Embryonic facial prominence (tissue), 1 donor: Measurements from ENCODE around the gene DNAL4.
"Not testable (repeated sequence)": the region's sequence is repeated elsewhere in the genome, so short reads cannot be mapped to it uniquely, and the experiment has no call there.

Experiments
- DNase-seq: peaks from one replicate; pipeline ENCODE4 v3.0.0-alpha.2; 2016; ENCODE audit errors: extremely low spot score

The DNAL4 gene

GRCh38 chr22:38827510-38827909 is 33.6 kb upstream of the DNAL4 start:
- no peak for DNase-seq

GRCh38 chr22:38826801-38827200 is 32.9 kb upstream of the DNAL4 start:
- no peak for DNase-seq

DNA sequence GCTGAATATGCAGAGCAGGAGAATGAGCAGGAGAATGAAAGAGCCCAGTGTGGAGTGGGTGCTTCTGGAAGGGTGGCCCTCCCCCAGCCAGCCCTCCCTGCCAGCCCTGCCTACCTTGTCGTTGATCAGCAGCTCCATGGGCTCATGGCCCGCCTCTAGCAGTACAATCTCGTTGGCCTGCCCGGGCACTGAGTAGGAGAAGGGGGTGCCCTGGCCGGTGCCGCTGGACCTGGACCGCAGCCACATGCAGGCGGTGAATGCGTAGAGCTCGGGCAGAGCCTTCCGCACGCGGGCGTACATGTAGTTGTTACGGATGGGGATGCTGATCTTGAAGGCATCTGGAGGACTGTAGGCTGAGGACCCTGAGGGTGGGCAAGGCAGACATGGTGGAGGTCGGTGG is 32.4 kb upstream of the DNAL4 start:
- no peak for DNase-seq

GRCh38 chr22:38824585-38824984 is 30.6 kb upstream of the DNAL4 start:
- DNase-seq: peak; percentile 41

- DNase-seq: no peak
These were observed 29.7 kb upstream of the DNAL4 start for GRCh38 chr22:38823637-38824036.

- no peak for DNase-seq
These were observed 29.1 kb upstream of the DNAL4 start for GRCh38 chr22:38823076-38823475.

- no peak for DNase-seq
These were observed 26.1 kb upstream of the DNAL4 start for GRCh38 chr22:38820020-38820419.

GRCh38 chr22:38819387-38819940 is 25.5 kb upstream of the DNAL4 start:
- no peak for DNase-seq

DNA sequence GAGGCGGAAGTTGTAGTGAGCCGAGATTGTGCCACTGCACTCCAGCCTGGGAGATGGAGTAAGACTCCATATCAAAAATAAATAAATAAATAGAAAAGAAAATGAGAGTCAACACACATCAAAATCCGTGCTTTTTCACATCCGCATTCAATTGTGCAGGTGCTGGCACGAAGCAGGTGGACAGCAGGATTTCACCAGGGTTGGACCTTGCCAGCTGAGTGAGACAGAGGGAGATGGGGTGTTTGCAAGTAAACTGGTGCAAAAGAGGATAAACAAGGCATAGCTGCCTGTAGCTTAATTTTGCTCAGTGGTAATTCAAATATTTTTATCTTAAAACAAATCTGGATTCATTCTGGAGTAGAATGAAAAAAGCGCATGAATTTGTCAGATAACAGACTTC is 23.3 kb upstream of the DNAL4 start:
- DNase-seq: no peak

- no peak for DNase-seq
These were observed 21.9 kb upstream of the DNAL4 start for GRCh38 chr22:38815842-38816241.

DNA sequence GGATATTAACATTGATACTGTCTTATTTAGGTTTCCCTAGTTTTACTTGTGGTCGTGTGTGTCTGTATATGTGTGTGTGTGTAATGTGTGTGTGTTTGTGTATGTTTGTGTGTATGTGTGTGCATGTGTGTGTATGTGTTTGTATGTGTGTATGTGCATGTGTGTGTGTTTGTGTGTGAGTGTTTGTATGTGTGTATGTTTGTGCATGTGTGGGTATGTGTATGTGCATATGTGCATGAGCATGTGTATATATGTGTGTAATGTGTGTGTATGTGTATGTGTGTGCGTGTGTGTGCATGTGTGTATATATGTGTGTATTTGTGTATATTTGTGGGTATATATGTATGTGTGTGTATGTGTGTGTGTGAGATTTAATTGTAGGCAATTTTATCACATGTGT is 17.3 kb upstream of the DNAL4 start:
- no peak for DNase-seq

GRCh38 chr22:38805041-38805593 is 11.2 kb upstream of the DNAL4 start:
- DNase-seq: not testable (repeated sequence)

GRCh38 chr22:38802671-38803121 is 8.8 kb upstream of the DNAL4 start:
- DNase-seq: no peak

GRCh38 chr22:38799265-38800002 is 5.5 kb upstream of the DNAL4 start:
- DNase-seq: no peak

GRCh38 chr22:38798496-38798895 is 4.6 kb upstream of the DNAL4 start:
- no peak for DNase-seq

DNA sequence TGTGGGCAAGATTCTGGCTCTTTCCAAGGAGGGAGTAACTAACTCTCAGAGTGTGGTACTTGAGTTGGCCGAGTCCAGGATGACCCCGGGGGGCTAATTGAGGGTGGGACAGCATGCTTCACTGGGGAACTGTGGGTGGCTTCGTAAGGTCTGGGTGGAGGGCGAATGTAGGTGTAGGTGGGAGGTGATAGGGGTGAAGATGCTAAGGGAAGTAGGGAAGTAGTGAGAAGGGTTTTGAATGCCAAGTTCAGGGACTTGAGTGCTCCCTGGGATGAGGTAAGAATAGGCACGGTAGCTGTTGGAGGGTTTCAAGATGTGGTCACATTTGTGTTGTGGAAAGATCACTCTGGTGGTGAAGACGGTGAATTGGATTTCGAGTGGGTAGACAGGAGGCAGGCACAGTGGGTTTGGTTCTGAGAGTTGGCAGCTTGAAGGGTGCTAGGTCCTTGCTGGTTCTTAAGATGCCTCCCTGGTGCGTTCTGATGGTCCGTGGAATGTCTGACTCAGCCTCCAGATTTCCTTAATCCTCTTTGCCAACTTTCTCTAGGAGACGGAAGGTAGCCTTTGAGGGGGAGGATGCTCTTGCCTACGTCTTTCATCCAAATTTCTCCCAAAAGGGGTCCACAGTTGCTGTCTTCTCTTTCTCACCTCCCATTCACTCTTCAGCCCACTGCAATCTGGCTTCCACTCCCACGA is 2.5 kb upstream of the DNAL4 start:
- DNase-seq: no peak

DNA sequence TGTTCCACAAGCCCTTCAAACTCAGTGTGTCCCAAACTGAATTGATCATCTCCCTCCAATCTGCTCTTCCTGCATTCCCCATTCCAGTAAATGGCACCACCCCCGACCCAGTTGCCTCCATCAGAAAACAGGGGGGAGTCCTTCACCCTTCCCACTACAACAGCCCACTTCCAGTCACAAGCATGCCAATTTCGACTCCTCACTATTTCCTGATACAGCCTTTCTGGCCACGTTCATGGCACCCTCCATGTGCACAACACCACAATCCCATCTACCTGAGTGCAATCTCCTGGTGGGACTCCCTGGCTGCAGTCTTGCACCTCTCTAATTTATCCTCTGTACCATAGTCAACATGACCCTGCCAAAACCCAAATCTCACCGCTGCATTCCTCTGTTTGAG is 1.6 kb upstream of the DNAL4 start:
- DNase-seq: no peak

DNA sequence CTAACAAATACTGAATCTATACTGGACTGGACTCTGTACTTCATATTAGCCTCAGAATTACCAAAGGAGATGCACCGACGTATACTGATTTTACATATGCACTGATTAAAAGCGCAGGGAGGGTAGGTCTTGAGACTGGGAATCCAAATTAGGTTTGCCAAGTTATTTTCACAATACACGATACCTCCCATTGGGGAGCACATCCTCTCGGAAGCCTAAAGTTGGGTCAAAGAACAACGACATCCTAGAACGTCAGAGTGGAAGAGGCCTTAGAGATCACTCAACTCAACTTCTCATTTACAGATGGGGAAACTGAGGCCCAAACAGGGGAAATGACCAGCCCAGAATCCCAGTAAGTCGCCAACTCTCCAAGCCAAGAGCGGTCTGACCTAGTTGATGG is 626 bp downstream of the DNAL4 start:
- no peak for DNase-seq

DNA sequence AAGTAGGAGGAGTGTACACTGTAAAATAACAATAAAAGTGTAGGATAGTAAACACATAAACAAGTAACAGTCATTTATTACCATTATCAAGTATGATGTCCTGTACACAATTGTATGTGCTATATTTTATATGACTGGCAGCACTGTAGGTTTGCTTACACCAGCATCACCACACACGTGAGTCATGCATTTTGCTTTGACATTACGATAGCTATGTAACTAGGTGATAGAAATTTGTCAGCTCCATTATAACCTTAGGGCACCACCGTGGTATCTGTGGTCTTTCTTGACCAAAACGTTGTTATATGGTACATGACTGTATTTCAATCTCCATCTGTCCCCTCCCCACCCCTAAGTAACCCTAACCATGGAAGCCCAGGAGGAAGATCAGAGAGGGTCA is 1.1 kb downstream of the DNAL4 start:
- no peak for DNase-seq

- no peak for DNase-seq
These were observed 4.3 kb downstream of the DNAL4 start for GRCh38 chr22:38789606-38790005.

GRCh38 chr22:38788846-38789245 is 5.1 kb downstream of the DNAL4 start:
- no peak for DNase-seq

- DNase-seq: no peak
These were observed 5.7 kb downstream of the DNAL4 start for GRCh38 chr22:38788021-38788816.
